GM19328 (cell line): ENCODE data around the gene APH1B.
"Not testable (repeated sequence)": the region's sequence is repeated elsewhere in the genome, so short reads cannot be mapped to it uniquely, and the experiment has no call there.

ENCODE experiments used
- ATAC-seq: cut with Tn5 transposase; IDR thresholded peaks from one replicate; pipeline ENCODE4 v1.9.1; 2021; ENCODE audit warnings: mild to moderate bottlenecking, moderate library complexity; ENCODE audit not compliant: unreplicated experiment

Gene APH1B

GRCh38 chr15:63277038-63277892 is at the start of gene APH1B:
Gene APH1B (plus strand): TSS chr15:63277605. CDS start chr15:63277624, 19 bp downstream.
- ATAC-seq: peak; percentile 79

GRCh38 chr15:63227689-63228088 is 49.7 kb upstream of the APH1B start:
- no peak for ATAC-seq

GRCh38 chr15:63231206-63231605 is 46.2 kb upstream of the APH1B start:
- ATAC-seq: no peak

- no peak for ATAC-seq
These were observed 45.7 kb upstream of the APH1B start for GRCh38 chr15:63231706-63232105.

GRCh38 chr15:63232405-63232804 is 45.0 kb upstream of the APH1B start:
- no peak for ATAC-seq

GRCh38 chr15:63232943-63233342 is 44.5 kb upstream of the APH1B start:
- ATAC-seq: no peak

- no peak for ATAC-seq
These were observed 43.6 kb upstream of the APH1B start for GRCh38 chr15:63233667-63234423.

GRCh38 chr15:63234451-63234870 is 42.9 kb upstream of the APH1B start:
- ATAC-seq: no peak

GRCh38 chr15:63236272-63236671 is 41.1 kb upstream of the APH1B start:
- no peak for ATAC-seq

GRCh38 chr15:63237086-63237485 is 40.3 kb upstream of the APH1B start:
- ATAC-seq: not testable (repeated sequence)

GRCh38 chr15:63238171-63238570 is 39.2 kb upstream of the APH1B start:
- no peak for ATAC-seq

- ATAC-seq: no peak
These were observed 38.6 kb upstream of the APH1B start for GRCh38 chr15:63238796-63239195.

GRCh38 chr15:63240109-63240508 is 37.3 kb upstream of the APH1B start:
- ATAC-seq: no peak

GRCh38 chr15:63241316-63241715 is 36.1 kb upstream of the APH1B start:
- ATAC-seq: no peak

- ATAC-seq: no peak
These were observed 34.3 kb upstream of the APH1B start for GRCh38 chr15:63243101-63243500.

- ATAC-seq: no peak
These were observed 33.6 kb upstream of the APH1B start for GRCh38 chr15:63243776-63244175.

- ATAC-seq: no peak
These were observed 33.0 kb upstream of the APH1B start for GRCh38 chr15:63244399-63244798.

GRCh38 chr15:63244976-63245645 is 32.3 kb upstream of the APH1B start:
- no peak for ATAC-seq

- ATAC-seq: no peak
These were observed 30.5 kb upstream of the APH1B start for GRCh38 chr15:63246691-63247469.

GRCh38 chr15:63250312-63250965 is 27.0 kb upstream of the APH1B start:
- ATAC-seq: no peak
